ENCODE measurements around the gene ECHDC3.
"Not testable (repeated sequence)": the region's sequence is repeated elsewhere in the genome, so short reads cannot be mapped to it uniquely, and the experiment has no call there.

ECHDC3 gene, protein sequence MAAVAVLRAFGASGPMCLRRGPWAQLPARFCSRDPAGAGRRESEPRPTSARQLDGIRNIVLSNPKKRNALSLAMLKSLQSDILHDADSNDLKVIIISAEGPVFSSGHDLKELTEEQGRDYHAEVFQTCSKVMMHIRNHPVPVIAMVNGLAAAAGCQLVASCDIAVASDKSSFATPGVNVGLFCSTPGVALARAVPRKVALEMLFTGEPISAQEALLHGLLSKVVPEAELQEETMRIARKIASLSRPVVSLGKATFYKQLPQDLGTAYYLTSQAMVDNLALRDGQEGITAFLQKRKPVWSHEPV

DNA sequence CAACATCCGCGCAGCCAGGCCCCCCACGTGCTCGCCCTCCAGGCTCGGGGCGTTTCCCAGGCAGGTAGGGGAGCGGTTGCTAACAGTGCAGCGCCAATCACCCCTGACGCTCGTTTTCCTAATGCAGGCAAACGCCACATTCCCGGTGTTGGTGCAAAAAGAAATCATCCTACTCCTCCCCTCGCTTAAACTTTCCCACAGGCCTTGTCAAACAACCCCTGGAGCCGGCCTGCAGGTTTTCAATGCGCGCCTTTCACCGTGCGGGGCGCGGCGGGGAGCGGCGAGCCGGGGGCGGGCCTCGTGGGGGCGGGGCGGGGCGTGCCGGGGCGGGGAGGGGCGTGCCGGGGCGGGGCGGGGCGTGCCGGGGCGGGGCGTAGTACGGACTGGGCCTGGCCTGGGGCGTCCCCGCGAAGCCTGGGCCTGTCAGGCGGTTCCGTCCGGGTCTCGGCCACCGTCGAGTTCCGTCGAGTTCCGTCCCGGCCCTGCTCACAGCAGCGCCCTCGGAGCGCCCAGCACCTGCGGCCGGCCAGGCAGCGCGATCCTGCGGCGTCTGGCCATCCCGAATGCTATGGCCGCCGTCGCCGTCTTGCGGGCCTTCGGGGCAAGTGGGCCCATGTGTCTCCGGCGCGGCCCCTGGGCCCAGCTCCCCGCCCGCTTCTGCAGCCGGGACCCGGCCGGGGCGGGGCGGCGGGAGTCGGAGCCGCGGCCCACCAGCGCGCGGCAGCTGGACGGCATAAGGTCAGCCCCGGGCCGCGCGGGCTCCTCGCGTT is at the start of gene ECHDC3:
Gene ECHDC3 (plus strand): TSS at position 374 of the 770 bp plus-strand sequence. CDS start 195 bp downstream, at position 569.
- no peak for DNase-seq (ENCODE audit: low read depth, low spot score)

DNA sequence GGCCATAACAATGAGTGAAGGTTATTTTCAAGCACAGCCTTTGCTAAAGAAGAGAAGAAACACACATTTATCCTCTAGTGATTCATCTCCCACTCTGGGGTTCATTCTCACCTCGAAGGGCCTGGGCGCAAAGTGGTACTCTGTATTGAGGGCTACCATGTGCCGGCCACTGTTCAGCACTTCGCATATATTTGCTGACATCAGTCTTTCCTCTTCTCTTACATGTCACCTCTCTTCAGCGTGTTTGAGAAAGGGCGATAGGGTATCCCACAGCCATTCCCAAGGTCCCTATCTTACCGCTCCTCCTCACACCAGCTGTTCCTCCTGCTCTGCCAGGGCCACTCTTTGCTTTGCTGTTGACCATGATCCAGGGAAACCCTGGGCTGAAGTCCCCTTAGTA is 48.8 kb upstream of the ECHDC3 start:
- no peak for DNase-seq (ENCODE audit: low read depth, low spot score)

DNA sequence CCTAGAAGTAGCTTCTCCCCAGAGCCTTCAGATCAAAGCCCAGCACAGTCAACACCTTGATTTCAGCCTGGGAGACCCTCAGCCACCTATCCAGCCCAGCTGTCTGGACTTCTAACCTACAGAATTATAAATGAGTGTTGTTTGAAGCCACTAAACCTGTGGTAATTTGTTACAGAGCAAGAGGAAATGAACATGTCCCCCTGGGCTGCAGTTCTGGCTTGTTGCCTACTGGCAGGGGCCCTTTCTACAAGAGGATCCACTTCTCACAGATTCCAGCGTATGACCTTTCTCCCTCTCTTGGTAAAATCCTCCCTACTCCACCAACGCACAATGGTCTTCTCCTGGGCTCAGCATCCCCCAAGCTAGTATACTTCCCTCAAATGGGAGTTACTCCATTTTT is 46.4 kb upstream of the ECHDC3 start:
- DNase-seq (ENCODE audit: low read depth, low spot score) = no peak

DNA sequence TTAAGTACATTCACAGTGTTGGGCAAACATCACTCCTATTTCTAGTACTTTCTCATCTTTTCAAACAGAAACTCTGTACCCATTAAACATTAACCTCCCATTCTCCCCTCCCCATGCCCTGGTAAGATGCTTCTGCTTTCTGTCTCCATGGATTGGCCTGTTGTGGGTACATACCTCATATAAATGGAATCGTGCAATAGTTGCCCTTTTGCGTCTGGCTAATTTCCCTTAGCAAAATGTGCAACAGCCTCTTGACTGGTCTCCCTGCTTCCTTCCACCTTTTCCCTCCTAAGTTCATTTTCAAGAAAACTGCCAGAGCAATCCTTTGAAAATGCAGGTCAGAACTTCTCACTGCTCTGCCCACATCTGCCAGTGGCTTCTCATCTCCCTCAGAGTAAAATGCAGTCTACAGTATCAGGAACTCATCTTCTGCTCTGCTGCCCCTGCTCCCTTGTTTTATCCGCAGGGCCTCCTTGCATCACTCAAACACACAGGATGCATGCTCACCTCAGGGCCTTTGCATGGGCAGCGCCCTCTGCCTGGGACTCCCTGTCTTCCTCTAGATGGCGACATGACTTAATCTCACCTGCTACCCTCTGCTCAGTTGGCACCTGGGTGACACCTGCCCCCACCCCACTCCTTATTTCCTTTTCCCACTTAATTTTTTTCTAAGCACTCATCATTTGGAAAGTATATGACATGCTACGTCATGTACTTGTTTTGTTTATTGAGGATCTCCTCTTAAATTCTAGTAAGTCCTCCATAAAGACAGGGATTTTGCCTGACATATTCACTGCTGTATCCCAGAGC is 44.3 kb upstream of the ECHDC3 start:
- no peak for DNase-seq (ENCODE audit: low read depth, low spot score)

DNA sequence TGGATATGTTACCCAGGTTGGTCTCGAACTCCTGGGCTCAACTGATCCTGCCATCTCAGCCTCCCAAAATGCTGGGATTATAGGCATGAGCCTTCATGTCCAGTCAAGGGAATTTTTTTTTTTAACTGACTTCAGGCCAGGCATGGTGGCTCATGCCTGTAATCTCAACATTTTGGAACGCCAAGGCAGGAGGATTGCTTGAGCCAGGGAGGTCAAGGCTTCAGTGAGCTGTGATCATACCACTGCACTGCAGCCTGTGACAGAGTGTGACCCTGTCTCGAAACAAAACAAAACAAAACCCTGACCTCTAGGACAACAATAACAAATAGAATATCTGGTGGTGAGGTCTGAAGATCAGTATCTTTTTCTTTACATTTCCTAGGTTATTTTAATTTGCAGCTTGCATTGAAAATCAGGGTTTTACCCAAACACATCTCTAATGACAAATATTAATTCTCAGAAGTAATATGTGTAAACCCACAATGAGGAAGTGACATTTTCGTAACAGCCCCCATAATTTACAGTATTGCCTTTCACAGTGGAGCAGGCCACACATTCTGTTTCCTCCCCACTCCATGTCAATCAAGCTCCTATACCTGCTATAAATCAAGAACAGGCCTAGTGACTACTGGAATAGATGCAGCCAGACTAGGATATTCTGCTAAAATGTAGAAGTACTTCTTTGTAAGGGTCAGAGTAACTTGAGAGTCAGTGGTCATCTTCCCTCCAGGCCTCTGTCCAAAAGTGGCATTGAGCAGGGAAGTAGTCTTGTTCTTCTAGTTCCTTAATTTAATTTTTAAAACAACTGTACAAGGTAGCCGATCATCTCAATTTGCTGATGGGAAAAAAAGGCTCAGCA is 43.3 kb upstream of the ECHDC3 start:
- no peak for DNase-seq (ENCODE audit: low read depth, low spot score)

DNA sequence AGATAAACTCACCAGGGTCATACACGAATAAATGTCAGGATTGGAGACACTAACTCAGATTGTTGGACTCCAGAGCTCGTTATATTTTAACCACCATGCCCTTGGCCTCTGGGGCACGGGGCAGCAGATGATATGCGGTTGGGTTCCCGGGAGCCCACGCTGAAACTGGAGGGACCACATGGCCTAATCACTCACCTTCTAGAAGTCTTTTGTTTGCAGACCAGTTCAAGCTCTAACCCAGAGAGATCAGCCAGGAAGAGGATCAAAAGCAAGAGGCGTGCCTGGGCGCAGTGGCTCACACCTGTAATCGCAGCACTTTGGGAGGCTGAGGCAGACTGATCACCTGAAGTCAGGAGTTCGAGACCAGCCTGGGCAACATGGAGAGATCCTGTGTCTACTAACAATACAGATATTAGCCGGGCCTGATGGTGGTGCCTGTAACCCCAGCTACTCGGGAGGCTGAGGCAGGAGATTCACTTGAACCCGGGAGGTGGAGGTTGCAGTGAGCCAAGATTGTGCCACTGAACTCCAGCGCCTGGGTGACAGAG is 42.6 kb upstream of the ECHDC3 start:
- DNase-seq (ENCODE audit: low read depth, low spot score) = no peak

DNA sequence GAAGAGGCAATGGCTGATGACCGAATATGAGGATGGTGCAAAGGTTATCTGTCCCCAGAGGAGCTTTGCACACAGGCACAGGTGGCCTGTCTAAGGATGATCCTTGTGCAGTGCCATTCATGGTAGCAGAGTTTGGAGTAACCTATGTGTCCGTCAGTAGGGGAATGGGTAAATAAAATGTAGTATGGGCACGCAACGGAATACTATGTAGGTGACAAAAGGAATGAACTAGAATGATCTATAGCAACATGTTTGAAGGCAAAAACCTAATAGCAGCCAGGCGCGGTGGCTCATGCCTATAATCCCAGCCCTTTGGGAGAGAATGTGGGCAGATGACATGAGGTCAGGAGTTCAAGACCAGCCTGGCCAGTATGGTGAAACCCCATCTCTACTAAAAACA is 41.6 kb upstream of the ECHDC3 start:
- DNase-seq (ENCODE audit: low read depth, low spot score) = no peak

DNA sequence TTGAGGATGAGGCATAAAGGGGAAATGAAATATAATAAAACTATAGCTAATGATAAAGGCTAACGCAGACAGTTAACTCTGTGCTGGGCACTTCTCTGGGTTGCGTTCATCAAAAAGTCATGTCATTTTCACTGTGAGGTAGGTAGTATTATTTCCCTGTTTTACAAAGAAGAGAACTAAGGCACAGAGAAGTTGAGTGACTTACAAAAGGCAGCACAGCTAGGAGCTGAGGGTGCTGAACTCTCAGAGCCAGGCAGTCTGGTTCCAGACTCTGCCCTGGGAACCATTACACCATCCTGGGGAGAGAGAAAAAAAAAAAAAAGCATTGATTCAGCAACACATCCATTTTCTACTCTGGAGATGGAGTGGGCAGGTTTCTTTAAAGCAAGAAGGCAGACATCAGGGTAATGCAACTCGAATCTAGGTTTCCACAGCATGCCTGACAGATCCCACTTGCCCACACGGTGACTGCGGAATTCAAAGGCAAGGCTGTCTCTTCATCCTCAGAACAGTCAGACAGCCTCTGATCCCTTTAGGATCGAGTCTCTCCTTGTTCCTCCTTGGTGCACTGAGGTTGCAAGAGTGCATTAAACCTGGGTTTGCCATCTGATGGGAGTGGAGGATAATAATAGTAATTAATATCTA is 40.6 kb upstream of the ECHDC3 start:
- DNase-seq (ENCODE audit: low read depth, low spot score) = no peak

DNA sequence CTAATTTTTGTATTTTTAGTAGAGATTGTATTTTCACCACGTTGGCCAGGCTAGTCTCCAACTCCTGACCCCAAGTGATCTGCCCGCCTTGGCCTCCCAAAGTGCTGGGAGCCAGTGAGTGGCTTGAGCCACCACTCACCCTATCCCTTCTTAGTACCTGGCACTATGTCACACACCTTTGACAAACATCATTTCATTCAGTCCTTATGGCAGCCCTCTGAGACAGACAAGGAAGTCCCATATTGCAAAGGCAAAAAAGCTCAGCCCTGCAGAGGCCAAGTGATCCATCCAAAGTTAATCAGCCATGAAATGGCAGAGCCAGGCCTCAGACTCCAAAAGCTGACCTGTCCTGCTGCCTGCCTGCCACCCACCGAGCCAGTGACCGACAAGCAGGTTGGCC is 39.9 kb upstream of the ECHDC3 start:
- no peak for DNase-seq (ENCODE audit: low read depth, low spot score)

DNA sequence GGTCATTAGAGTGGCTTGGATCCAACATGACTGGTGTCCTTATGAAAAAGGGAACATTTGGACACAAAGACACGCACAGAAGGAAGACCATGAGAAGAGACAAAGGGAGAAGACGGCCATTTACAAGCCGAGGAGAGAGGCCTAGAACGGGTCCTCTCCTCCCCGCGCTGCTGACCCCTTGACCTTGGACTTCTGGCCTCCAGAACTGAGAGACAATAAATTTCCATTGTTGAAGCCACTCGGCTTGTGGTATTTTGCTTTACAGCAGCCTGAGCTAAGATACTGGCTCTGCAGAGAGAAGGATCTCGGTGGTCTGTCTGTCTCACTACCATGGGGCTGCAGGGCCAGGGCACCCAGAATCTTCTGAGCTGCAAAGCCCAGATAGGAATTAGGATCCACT is 38.1 kb upstream of the ECHDC3 start:
- no peak for DNase-seq (ENCODE audit: low read depth, low spot score)

DNA sequence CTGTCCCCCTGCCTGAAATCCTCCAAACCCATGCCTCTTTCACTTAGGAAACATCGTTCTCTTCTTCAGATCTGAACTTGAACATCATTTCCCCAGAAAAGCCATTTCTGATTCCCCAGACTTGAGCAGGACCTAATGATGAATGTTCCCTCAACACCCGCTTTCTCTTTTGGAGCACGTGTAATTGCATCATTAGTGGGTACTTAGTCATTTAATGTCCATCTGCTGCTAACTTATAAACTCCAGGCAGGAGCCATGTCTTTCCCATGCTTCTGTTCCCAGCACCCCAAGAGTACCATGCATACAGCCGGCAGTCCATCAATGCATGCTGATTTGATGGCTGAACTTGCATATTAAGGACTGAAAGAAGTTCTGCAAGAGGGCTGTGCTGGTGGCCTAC is 36.5 kb upstream of the ECHDC3 start:
- DNase-seq (ENCODE audit: low read depth, low spot score) = no peak

DNA sequence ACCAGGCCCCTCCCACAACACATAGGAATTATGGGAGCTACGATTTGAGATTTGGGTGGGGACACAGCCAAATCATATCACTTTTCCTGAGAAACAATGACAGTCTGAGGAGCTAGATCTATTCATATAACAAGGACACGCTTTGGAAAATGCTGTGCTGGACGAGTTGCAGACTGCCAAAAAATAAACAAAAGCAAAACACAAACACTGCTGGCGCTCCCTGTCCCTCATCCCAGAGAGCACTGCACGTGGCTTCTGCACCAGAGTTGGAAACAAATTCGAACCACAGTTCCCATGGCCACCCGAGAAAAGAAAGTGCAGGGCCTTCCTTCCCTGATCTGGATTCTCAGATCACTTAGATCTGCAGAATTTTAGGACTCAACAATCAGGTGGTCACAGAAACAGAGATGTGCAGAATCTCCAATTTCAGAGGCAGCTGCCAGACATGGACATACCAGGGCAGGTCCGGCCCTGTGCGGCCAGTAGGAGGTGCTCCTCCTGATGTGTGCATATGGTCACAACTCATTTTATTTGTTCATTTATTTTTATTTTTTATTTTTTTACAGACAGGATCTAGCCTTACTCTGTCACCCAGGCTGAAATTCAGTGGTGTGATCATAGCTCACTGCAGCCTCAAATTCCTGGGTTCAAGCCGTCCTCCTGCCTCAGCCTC is 35.2 kb upstream of the ECHDC3 start:
- DNase-seq (ENCODE audit: low read depth, low spot score) = no peak

DNA sequence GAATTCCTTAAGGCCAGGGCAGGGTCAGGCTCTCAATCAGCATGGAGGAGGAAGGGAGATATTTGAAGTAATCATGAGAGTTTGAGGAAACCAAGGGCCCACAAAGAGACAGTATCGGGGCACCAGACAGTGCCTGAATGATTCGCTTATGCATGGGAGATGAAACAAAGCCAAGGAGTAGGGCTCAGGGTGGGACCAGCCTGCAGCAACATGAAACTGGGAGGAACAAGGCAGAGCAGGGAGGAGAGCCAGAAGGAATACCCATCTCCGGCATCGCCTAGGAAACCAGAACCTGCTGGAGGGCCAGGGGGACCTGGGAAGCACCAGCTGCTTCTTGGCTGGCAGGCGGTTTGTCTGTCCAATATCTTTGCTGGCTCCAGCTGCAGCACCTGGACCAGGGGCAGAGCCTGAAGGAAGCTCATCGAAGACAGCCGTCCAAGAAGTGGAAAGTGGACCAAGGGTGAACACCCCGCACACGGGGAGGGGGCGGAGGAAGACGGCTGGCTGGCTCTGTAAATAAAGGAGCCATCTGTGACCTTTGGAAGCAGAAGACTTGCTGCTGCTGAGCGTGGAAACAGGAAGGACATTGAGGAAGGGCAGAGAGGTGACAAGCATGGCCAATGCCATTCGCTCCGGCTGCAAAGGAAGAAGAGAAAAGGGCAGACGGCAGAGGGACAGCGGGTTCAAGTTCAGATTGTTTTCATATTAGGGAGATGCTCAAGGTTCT is 34.4 kb upstream of the ECHDC3 start:
- no peak for DNase-seq (ENCODE audit: low read depth, low spot score)

DNA sequence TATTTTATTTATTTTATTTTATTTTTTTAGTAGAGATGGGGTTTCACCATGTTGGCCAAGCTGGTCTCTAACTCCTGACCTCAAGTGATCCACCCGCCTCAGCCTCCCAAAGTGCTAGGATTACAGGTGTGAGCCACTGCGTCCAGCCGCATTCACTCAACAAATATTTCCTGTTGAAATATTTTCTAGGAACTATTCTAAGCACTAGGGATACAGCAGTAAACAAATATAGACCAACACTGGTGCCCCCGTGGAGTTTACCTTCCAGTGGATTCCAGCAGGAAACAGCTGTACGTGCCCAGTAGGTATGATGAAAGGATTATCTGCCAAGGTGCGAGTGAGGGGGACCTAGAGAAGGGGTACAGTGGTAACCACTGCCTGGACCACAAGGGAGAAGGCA is 33.4 kb upstream of the ECHDC3 start:
- DNase-seq (ENCODE audit: low read depth, low spot score) = not testable (repeated sequence)

DNA sequence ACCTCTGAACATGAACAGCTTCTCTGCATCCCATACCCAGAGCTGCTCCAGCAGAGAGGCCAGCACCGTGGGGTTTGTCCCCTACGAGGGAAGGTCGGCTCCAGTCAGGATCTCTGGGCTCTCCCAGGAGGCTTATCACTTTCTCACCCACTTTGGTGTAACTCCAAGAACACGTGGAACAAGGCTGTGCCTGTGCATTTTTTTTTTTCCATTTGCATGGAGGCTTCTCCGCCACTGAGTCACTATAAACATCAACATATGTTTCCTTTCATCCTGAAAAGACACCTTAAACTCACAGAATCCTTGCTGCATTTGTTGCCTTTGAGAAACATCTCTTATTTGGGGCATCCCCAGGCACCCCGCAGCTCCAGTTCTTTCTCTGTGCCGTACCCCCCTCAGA is 29.4 kb upstream of the ECHDC3 start:
- DNase-seq (ENCODE audit: low read depth, low spot score) = no peak

DNA sequence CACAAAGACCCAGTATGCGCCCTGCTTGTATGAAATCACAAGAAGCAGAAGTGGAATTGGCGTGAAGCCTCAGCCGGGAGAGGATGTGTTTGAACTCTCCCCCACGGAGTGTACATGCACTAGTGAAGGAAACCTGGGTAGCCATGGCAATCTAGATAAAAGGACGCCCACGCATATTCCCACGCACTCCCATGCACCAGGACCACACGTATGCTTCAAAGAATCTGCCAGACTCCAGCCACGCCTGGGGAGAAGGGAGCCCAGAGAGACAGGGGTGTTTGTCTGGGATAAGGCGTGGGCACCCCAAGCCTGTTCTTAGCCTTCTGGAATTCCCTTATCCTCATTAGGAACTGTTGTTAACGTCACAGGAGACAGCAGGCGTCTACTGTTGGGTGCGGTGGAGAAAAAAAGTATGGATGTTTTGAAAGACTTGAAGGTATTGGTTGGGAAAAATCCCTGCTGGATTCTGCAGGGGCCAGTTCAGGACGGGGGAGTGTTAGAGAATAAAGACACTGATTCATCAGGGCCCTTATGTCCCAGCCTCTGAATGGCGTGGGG is 28.9 kb upstream of the ECHDC3 start:
- no peak for DNase-seq (ENCODE audit: low read depth, low spot score)

DNA sequence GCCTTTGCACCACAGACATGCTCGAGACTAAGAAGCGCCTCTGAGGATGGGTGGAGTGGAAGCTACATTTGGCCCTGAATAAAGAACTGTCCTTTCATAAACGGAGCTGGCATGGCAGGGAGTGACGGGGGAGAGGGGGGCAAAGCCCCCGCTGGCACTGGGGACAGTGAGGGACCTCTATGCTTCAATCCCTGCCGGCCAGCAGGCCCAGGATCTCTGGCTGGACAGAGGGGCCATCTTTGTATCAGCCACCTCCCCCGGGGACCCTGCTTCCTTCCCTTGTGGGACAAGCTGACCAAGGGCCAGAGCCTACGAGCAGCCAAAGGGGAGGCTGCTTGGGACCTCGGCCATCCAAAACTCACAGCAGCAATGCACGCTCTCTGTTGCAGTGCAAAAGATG is 28.2 kb upstream of the ECHDC3 start:
- DNase-seq (ENCODE audit: low read depth, low spot score) = no peak

DNA sequence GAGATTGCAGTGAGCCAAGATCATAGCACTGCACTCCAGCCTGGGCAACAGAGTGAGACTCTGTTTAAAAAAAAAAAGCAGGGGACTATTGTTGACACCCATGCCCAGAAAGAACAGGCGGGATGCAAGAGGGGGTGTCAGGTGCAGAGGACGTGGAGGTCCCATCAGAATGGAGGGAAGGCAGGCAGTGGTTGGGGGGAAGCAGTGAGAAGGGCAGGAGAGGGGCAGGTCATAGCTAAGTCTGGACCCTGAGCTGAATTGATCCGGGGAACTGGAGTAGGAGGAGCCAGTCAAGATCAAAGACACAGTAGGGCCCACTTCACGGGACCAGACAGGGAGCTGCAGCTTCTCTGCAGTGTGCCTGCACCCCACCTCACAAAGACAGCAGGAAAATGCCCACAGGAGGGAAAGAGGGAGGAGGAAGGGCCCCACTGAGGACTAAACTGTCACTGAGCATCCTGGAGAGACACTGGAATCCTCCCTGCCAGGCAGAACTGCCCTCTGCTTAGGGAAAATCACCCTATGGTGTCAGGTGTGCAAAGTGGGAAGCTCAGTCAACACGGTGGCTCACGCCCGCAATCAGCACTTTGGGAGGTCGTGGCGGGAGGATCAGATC is 27.3 kb upstream of the ECHDC3 start:
- DNase-seq (ENCODE audit: low read depth, low spot score) = no peak
